HG03558 (cell line): ENCODE measurements around the gene CANT1.
A peak's percentile ranks its signal among the peaks of the same experiment; 100 is the strongest.

ENCODE experiments used
- ATAC-seq: cut with Tn5 transposase; IDR thresholded peaks from one replicate; pipeline ENCODE4 v1.9.1; 2021; ENCODE audit warnings: moderate number of reproducible peaks; ENCODE audit not compliant: unreplicated experiment; ENCODE audit errors: extremely low read depth

CANT1 gene

GRCh38 chr17:79009397-79010303 lies at the start of gene CANT1:
Gene CANT1, minus strand, starts transcription at chr17:79009764. Its CDS starts 12,142 bp downstream, at chr17:78997622.
- peak; percentile 72 for ATAC-seq

- ATAC-seq, result no peak
These were observed 48.3 kb upstream of the CANT1 start for GRCh38 chr17:79057737-79058385.

GRCh38 chr17:79055197-79055596 lies 45.6 kb upstream of the CANT1 start:
- no peak for ATAC-seq

- ATAC-seq, result no peak
These were observed 44.8 kb upstream of the CANT1 start for GRCh38 chr17:79054200-79054960.

- no peak for ATAC-seq
These were observed 43.8 kb upstream of the CANT1 start for GRCh38 chr17:79053251-79053925.

GRCh38 chr17:79052131-79052530 lies 42.6 kb upstream of the CANT1 start:
- no peak for ATAC-seq

- ATAC-seq, result no peak
These were observed 41.7 kb upstream of the CANT1 start for GRCh38 chr17:79051306-79051705.

GRCh38 chr17:79050551-79050950 lies 41.0 kb upstream of the CANT1 start:
- ATAC-seq, result no peak

- no peak for ATAC-seq
These were observed 40.3 kb upstream of the CANT1 start for GRCh38 chr17:79049821-79050220.

- ATAC-seq, result no peak
These were observed 39.5 kb upstream of the CANT1 start for GRCh38 chr17:79048826-79049755.

- no peak for ATAC-seq
These were observed 38.6 kb upstream of the CANT1 start for GRCh38 chr17:79047923-79048825.

- no peak for ATAC-seq
These were observed 37.8 kb upstream of the CANT1 start for GRCh38 chr17:79047291-79047920.

GRCh38 chr17:79046916-79047280 lies 37.3 kb upstream of the CANT1 start:
- ATAC-seq, result no peak

- no peak for ATAC-seq
These were observed 36.8 kb upstream of the CANT1 start for GRCh38 chr17:79046197-79046915.

GRCh38 chr17:79045842-79046196 lies 36.3 kb upstream of the CANT1 start:
- ATAC-seq, result no peak

- ATAC-seq, result no peak
These were observed 35.6 kb upstream of the CANT1 start for GRCh38 chr17:79045001-79045729.

GRCh38 chr17:79044462-79044861 lies 34.9 kb upstream of the CANT1 start:
- no peak for ATAC-seq
